Body of pancreas (tissue), 4 donors: ENCODE data around the gene ABHD18. TPM values are rescaled to one million over a fixed set of nuclear protein-coding genes. Genes with fewer than 3 reads are reported as not detected.
"Not testable (repeated sequence)": the region's sequence is repeated elsewhere in the genome, so short reads cannot be mapped to it uniquely, and the experiment has no call there.

ENCODE experiments used
- ATAC-seq: fragments of 150-250 bp; one replicate; pipeline ENCODE4 v1.9.1; 2016
- DNase-seq, 4 donors: peaks; one replicate each; pipeline ENCODE4 v3.0.0-alpha.2; 2019
- H3K27ac ChIP-seq, 4 donors: fragments of 200-600 bp; sonication (generic); 1 replicate in 3 of 4; 2 replicates in 1 of 4; pipeline versions ENCODE4 v1.5.1 to v1.6.1; 2016 to 2019; ENCODE audit warnings: mild to moderate bottlenecking in 1 of 4, mixed read lengths in 1 of 4, moderate library complexity in 1 of 4
- H3K27me3 ChIP-seq, 2 donors: fragments of 200-600 bp; sonication (generic); one replicate each; pipeline ENCODE4 v1.6.0; 2016; ENCODE audit warnings: mild to moderate bottlenecking in 1 of 2
- H3K36me3 ChIP-seq, 2 donors: fragments of 200-600 bp; sonication (generic); replicated peaks in 1 of 2; 2 replicates each; pipeline ENCODE4 v1.5.1; 2016; ENCODE audit warnings: low read depth in 2 of 2; ENCODE audit not compliant: insufficient read depth in 1 of 2
- H3K4me1 ChIP-seq: fragments of 200-600 bp; sonication (generic); one replicate; pipeline ENCODE4 v1.6.0; 2016
- H3K4me3 ChIP-seq, 2 donors: fragments of 200-600 bp; sonication (generic); 1 replicate in 1 of 2; 2 replicates in 1 of 2; pipeline ENCODE4 v1.5.1; 2016 to 2019
- H3K9me3 ChIP-seq, 3 donors: fragments of 200-600 bp; sonication (generic); 1 replicate in 2 of 3; 2 replicates in 1 of 3; pipeline ENCODE4 v1.5.1; 2016
- POLR2A ChIP-seq, 3 donors: fragments of 450-650 bp; IDR thresholded peaks; one replicate each; pipeline ENCODE4 v1.6.1; 2016; ENCODE audit warnings: antibody characterized with exemption in 3 of 3, mild to moderate bottlenecking in 2 of 3
- WGBS, 2 donors: methylation state at CpG; one replicate each; pipeline ENCODE4 v1.1.5; 2017; 5-methylcytosine and 5-hydroxymethylcytosine counted together
- intact Hi-C: fragments of 100-400 bp; cut with DNase I; formaldehyde crosslinking; loops from one replicate; pipeline ENCODE4 v1.15.1; 2023
- total RNA-seq, 2 donors: library from RNA; depleted of rRNA; stranded (reverse); fragments of >200 nt; gene quantifications; one replicate each; pipeline ENCODE4 v1.1.0, GENCODE V29; 2016
- TF ChIP-seq, protein P1 (sequence below), 7 experiments: fragments of 450-650 bp in 4 of 7; fragments of 200-600 bp in 3 of 7; sonication (generic) in 3 of 7; IDR thresholded peaks; one replicate each; pipeline ENCODE4 v1.5.1; 2016 to 2019; ENCODE audit warnings: antibody characterized with exemption in 7 of 7

ABHD18 gene
- 10 to 100 TPM; 10.1 to 10.5 TPM for total RNA-seq

DNA sequence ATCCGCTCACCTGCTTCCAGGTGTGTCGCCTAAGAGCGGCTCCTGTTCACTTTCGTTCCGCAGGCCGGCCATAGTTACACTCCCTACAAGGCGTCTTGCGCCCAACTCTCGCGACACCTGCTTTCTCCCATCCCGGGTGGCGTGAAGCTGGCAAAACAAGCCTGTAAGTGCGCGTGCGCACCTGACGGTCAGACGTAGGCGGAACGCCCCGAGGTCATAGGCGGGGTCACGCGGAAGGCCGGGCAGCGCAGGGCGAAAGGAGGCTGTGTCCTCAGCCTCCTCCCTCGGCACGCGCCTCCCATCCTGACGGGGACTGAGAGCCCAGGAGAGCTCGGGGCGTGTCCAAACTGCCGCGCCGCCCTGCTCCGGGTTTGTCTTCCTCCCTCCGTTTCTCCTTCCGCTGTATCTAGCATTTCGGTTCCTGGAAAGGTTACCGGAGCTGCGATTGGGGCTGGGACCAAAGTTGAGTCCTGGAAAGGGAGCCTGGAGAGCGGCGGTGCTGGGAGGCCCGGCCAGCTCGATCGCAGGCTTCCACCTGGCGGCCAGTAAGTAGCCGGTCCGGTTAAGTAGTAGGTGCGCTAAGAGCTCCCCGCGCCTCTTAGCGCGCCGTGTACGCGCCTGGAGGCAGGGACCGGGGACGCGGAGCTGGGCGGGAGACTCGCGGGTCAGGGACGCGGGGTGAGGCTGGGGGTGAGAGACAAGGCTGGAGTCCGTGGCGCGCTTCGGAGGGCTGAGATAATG is at the start of gene ABHD18, which contains the start of gene MFSD8:
Gene ABHD18 (plus strand): TSS at position 345 of the 741 bp plus-strand sequence. CDS start 17,550 bp downstream, outside the sequence.
Gene MFSD8 (minus strand): TSS at position 112 of the 741 bp plus-strand sequence. CDS start 40 bp downstream, at position 72.
- peak; percentile 95 for ATAC-seq
- Histone ChIP-seq H3K4me1 (peaks cover 39% of the 10 kb centered on the region), H3K9me3 (no peaks in the 10 kb centered on the region), H3K4me3 (peak within 1 kb of the TSS; percentile 92 to 97), H3K27me3 (no peaks in the 10 kb centered on the region), H3K27ac (peak within 1 kb of the TSS; percentile 95 to 99 (median 98)), H3K36me3 (no peaks in the 10 kb centered on the region)
- intact Hi-C loops: no loop called here
- peak; percentile 100 for DNase-seq
- TF ChIP-seq, protein P1, sequence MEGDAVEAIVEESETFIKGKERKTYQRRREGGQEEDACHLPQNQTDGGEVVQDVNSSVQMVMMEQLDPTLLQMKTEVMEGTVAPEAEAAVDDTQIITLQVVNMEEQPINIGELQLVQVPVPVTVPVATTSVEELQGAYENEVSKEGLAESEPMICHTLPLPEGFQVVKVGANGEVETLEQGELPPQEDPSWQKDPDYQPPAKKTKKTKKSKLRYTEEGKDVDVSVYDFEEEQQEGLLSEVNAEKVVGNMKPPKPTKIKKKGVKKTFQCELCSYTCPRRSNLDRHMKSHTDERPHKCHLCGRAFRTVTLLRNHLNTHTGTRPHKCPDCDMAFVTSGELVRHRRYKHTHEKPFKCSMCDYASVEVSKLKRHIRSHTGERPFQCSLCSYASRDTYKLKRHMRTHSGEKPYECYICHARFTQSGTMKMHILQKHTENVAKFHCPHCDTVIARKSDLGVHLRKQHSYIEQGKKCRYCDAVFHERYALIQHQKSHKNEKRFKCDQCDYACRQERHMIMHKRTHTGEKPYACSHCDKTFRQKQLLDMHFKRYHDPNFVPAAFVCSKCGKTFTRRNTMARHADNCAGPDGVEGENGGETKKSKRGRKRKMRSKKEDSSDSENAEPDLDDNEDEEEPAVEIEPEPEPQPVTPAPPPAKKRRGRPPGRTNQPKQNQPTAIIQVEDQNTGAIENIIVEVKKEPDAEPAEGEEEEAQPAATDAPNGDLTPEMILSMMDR (IDR thresholded peaks at IDR 0.05): peak; percentile 7 to 80 (median 54)
- TF ChIP-seq POLR2A (IDR thresholded peaks at IDR 0.05): peak; percentile 82 to 95 (median 94)
- WGBS, 2 donors: 1% methylated on average over 33 to 68 of the region's 69 CpGs

DNA sequence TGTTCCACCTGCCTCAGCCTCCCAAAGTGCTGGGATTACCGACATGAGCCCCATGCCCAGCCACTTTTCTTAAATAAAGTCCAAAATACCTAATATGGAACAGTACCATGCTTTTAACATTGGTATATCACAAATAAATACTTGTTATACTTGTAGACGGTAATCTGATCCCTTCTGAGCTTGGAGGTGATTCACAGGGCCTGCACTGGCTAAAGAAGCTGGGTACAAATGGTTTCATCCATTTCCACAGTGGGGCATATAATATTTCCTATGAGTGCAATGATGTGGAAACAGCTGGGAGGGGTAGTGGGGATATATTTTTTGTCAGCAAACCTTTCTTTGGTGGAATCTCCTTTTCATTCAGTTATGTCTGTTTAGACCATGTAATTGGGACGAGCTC is 48.7 kb upstream of the ABHD18 start:
- ATAC-seq: no peak
- Histone ChIP-seq H3K4me1 (no peaks in the 10 kb centered on the region), H3K9me3 (no peaks in the 10 kb centered on the region), H3K27me3 (no peaks in the 10 kb centered on the region), H3K4me3 (no peak overlapping the region), H3K36me3 (peaks cover 9 to 11% of the 10 kb centered on the region in 2 donors), H3K27ac (no peak overlapping the region)
- no peak for DNase-seq
- WGBS, 2 donors: 91 to 98% methylated on average over 3 of the region's 3 CpGs
- intact Hi-C loops: no loop called here
- TF ChIP-seq, protein P1 (IDR thresholded peaks at IDR 0.05): no peak
- no peak for TF ChIP-seq POLR2A (IDR thresholded peaks at IDR 0.05)

DNA sequence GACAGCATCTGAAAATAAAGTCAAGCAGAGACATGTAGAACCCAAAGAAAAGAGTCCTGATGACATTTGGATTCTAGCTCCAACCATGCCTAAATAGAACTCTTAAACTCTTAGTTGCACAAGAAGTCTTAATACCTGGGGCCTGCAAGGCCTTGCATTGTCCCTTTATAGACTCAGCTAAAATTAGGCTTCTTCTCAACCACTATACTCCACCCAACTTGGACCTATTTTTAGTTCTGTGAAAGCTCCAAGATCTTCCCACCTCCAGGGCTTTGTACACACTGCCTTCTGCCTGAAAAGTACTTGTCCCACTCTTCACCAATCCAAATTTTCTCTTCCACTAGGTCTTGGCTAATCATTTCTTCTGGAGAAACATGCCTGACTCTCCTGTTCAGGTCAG is 48.1 kb upstream of the ABHD18 start:
- no peak overlapping the region for H3K27ac ChIP-seq
- peaks cover 9 to 12% of the 10 kb centered on the region in 2 donors for H3K36me3 ChIP-seq
- no peaks in the 10 kb centered on the region for H3K4me1 ChIP-seq
- no peak for TF ChIP-seq POLR2A (IDR thresholded peaks at IDR 0.05)
- TF ChIP-seq, protein P1 (IDR thresholded peaks at IDR 0.05): no peak
- no peaks in the 10 kb centered on the region for H3K9me3 ChIP-seq
- DNase-seq (no peak), ATAC-seq (no peak)
- intact Hi-C loops: no loop called here
- H3K4me3 ChIP-seq: no peak overlapping the region
- no peaks in the 10 kb centered on the region for H3K27me3 ChIP-seq

DNA sequence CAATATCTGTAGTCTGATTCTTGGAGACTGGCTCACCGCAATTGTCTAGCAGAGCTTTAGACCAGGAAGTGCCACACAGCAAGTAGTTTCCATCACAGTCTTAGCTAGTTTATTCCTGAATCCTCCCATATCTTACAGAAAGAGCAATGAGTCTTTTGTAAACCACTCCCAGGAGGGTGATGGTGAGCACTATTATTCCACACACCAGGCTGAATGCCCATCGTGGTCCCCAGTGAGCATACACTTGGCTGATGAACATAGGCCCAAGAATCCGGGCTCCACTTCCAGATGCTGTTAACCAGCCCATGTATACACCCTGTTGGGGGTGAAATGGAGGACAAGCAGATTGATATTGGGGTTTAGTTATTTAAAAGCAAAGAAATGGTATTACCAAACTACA is 44.7 kb upstream of the ABHD18 start:
- Histone ChIP-seq H3K9me3 (no peaks in the 10 kb centered on the region), H3K36me3 (peaks cover 9 to 12% of the 10 kb centered on the region in 2 donors), H3K4me1 (no peaks in the 10 kb centered on the region), H3K4me3 (no peak overlapping the region), H3K27me3 (no peaks in the 10 kb centered on the region), H3K27ac (no peak overlapping the region)
- intact Hi-C loops: no loop called here
- DNase-seq (no peak), ATAC-seq (no peak)
- TF ChIP-seq POLR2A (IDR thresholded peaks at IDR 0.05): no peak
- TF ChIP-seq, protein P1 (IDR thresholded peaks at IDR 0.05): no peak
- WGBS, 2 donors: 92 to 97% methylated on average over 3 of the region's 3 CpGs

DNA sequence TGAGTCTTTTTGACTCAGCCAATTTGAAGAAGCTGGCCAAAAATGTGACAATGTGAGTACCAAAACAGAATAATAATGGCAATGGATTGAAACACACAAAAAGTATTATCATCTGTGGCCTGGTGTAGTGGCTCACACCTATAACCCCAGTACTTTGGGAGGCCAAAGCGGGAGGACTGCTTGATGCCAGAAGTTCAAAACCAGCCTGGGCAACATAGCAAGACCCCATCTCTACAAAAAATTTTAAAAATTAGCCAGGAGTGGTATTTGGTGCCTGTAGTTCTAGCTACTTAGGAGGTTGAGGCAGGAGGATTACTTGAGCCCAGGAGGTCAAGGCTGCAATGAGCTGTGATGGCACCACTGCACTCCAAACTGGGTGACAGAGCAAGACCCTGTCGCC is 43.0 kb upstream of the ABHD18 start:
- no peak overlapping the region for H3K4me3 ChIP-seq
- no peaks in the 10 kb centered on the region for H3K27me3 ChIP-seq
- intact Hi-C loops: no loop called here
- DNase-seq: no peak
- H3K27ac ChIP-seq: no peak overlapping the region
- TF ChIP-seq, protein P1 (IDR thresholded peaks at IDR 0.05): no peak
- TF ChIP-seq POLR2A (IDR thresholded peaks at IDR 0.05): no peak
- H3K4me1 ChIP-seq: no peaks in the 10 kb centered on the region
- H3K36me3 ChIP-seq: peaks cover 9 to 11% of the 10 kb centered on the region in 2 donors
- no peaks in the 10 kb centered on the region for H3K9me3 ChIP-seq
- no peak for ATAC-seq
- WGBS, 2 donors: 97 to 98% methylated on average over 2 of the region's 2 CpGs

DNA sequence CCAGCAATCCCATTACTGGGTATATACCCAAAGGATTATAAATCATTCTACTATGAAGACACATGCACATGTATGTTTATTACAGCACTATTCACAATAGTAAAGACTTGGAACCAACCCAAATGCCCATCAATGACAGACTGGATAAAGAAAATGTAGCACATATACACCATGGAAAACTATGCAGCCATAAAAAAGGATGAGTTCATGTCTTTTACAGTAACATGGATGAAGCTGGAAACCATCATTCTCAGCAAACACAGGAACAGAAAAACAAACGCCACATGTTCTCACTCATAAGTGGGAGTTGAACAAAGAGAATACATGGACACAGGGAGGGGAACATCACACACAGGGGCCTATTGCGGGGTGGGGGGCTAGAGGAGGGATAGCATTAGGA is 39.5 kb upstream of the ABHD18 start:
- H3K27ac ChIP-seq, H3K9me3 ChIP-seq, H3K36me3 ChIP-seq, H3K4me1 ChIP-seq, DNase-seq, H3K4me3 ChIP-seq, intact Hi-C loops, H3K27me3 ChIP-seq, ATAC-seq: not testable (repeated sequence)
- WGBS, 2 donors: 94 to 95% methylated on average over 2 of the region's 2 CpGs
